Activated naive CD4-positive, alpha-beta T cell treated with Interleukin-2 at 50 U/mL for 16 hours (primary cell): Measurements from ENCODE around the gene CARD16.
"Not testable (repeated sequence)": the region's sequence is repeated elsewhere in the genome, so short reads cannot be mapped to it uniquely, and the experiment has no call there.

Source experiments
- DNase-seq: peaks from one replicate; pipeline ENCODE4 v3.0.0-alpha.2; 2020

Gene CARD16

DNA sequence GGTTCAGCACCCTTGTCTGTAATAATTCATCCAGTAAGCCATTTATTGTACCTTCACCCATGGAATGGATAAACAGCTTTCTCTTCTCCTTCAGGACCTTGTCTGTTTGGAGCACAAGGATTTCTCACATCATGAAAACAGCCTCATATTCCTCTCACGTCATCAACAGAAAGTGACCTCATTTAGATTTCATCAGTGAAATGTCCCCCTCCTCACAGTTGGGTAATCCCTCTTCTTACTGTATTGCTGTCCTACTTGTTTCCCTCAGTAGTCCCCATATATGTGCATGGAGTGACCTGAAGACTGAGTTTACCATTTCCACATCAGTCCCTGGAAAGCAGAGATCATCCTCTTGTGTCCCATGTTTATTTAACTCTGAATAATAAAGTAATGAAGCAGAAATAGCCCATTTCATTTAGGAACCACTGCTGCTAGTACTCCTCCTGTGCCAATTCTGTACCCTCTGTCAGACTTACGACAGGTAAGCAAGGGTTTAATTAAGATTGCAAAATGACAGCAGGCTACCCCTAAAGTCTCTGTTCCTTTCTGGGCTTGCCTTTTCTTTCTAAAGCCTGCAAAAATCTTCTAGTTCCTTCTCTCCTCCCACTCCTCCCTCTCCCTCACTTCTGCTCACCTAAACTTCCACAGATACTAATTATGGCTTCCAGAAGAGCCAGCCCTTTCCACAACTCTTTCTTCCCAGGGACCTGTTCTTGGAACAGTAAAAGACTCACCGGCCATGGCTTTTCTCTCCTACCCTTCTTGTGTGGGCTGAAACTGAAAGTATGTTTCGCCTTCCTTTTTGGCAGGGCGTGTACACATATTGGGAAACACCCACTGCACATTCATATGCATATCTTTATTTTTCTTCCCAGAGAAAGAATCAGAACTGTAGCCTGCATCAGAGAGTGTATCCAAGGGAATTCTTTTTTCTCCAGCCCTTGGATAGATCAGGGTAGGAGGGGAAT is at the start of gene CARD16:
Gene CARD16, minus strand, starts transcription at position 779 of the 968 bp plus-strand sequence. Its CDS starts 38 bp downstream, at position 741.
- DNase-seq, result peak; percentile 24

DNA sequence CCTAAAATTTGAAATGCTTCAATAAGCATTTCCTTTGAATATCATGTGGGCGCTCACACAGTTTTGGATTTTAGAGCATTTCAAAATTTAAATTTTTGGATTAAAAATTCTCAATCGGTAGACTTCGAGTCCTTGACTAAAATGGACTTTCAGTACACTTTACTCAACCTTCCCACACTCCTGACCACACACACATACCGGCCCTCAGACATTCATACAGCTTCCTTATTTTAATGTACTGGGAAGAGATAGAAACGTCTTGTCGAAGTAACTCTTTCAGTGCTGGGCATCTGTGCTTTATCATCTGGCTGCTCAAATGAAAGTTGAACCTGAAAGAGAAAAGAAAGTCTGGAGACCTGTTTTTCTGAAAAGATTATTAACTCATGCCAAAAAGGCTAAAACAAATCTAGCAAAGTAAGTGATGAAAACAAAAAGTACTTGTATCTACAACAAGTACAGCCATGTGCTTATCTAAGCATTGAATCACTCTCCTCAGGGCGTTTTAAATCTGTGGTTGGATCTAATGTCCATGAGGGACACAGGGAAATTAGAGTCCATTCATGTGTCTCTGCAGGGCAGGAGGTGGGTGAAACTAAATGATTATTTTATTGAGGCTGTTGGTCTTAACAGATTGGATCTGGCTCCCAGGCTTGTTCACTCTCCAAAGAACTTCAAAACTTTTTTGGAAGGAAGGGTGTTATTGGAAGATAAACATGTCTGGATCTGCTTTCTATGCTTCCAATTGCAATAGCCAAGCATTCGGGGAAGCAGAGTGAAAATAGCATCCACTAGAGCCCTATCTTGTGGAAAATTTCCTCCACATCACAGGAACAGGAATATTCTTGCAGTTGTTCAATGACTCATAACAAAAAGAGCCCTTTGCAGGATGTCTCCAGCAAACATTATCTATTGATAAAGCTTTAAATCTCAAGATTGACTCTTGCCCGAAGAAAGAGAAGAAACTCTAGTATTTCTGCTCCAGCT is 47.4 kb upstream of the CARD16 start:
- DNase-seq, result no peak

DNA sequence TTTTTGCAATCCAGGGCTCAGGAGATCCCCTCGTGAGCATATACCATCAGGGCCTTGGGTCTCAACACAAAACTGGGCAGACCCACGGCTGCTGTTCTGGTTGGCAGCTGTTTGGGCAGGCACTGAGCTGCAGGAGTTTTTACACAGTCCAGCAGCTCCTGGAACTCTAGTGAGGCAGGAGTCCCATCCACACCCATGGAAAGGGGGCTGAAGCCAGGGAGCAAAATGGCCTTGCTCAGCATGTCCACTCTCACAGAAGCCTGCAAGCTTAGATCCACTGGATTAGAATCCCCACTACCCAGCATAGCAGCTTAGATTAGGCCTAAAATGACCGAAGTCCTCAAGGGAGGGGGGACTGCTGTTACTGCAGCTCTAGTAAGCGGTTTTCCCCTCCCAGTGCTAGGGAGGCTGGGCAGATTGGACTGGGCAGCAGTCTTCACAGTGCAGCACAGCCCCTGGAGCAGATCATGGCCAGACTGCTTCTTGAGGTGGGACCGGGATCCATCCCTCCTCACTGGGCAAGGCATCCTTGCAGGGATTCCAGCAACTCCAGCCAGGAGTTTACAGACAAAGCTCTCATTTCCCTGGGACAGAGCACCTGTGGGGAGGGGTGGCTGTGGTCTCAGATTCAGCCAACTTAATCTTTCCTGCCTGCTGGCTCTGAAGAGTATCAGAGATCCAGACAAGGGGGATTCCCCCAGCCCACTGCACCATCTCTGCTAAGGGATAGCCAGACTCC is 36.4 kb upstream of the CARD16 start:
- no peak for DNase-seq

DNA sequence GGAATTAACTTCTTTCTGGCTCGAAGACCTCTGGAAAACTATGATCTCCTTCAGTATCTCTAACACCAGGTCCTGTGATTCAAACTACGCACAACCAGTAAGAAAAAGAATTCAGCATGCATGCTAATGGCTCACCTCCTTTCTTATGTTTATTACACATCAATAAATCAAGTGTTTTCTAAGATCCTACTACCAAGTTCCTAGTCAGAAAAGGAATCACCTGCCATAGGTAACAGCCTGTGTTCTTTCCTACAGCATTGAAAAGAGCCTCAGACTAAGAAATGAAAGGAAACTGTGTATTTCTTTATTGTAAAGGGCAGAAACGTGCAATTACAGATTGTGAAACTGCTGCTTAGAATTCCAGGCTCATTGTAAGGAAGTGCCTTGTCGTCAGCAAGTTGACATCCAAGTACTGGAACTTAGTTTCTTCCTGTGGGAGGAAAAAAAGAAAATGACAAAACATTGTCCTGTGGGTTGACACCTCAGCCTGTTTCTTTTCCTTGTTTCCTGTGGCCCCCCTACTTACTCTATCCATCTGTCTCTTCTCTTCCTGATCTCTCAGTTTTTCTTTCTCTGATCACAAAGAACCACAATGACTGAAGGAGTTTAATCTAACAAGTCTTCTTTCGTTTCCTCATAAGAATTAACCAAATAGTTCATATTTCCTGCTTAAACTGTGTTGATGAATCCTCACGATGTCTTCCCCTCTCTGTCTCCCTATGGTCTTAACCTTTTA is 35.2 kb upstream of the CARD16 start:
- DNase-seq, result not testable (repeated sequence)

DNA sequence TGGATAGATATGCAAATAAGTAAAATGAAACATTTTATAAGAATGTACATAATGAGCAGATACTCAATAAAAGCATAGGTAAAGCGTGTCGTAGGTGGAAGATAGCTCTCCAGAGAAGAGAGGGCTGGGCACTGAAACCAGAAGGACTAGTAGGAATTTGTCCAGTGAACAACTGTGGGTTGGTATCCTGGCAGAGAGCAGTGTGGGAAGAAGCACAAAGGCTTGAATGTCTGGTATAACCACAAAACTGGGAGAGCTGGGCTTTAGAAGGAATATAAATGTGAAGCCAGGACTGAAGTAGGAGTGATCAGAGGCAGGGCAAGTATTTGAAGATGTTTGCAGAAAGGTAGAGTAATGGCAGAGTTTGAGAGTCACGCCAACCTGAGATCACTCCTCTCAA is 33.1 kb upstream of the CARD16 start:
- no peak for DNase-seq

DNA sequence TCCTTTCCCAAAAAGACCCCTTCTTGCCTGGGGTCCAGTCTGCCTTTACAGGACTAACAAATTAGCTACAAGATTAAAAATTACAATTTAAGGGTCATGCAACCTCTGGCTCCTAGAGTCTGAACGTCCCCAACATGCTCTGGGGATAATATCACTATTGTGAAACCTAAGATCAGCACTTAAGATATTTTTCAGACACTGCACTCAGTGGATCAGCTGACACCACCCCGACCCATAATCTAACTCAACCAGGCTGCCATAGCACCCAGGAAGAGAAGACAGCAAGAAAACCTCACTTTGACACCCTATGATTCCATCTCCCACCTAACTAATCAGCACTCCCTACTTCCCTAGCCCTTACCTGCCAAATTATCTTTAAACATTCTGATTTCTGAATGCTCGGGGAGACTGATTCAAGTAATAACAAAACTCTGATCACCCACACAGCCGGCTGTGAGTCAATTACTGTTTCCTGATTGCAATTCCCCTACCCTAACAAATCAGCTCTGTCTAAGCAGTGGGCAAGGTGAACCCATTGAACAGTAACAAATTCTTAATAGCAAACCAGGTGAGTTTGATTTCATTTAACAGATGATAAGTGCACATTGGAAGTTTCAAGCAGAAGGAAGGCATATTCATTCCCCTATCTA is 32.1 kb upstream of the CARD16 start:
- peak; percentile 42 for DNase-seq

DNA sequence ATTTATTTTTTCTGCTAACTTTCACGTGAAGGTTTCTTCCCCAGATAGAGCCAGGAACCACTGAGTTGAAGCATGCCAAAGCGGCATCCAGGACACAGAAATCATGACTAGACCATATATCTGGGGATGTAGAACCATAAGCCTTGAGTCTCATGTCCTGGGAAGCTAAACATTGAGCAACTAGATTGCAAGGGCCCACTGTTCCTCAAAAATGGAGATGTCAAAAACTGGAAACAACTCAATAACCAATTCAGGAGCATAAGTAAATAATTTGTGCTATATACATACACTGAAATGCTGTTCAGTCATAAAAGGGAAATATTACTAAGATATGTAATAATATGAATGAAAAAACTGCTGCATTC is 29.0 kb upstream of the CARD16 start:
- DNase-seq, result no peak

DNA sequence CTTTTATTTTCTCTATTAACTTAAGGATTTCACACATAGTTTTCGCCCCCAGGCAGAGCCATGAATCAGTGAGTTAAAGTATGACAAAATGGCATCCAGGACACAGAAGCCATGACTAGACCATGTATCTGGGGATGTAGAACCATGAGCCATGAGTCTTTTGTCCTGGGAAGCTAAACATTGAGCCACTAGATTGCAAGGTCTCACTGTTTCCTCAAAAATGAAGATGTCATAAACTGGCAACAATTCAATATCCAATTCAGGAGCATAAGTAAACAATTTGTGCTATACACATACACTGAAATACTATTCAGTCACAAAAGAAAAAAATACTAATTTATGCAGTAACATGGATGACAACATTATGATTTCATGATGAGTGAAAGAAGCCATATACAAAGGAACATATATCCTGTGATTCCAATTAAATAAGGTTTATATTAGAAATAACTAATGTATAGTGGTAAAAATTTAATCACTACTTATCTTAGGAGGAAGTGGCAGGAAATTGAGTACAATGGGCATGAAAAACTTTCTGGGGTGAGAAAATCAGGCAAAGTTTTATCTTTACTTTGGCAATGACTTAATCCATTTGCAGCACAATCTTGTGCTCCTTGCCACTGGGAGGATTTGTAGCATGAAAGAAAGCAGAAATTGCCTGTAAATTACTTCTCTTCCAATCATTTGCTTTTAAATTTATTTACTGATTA is 28.5 kb upstream of the CARD16 start:
- no peak for DNase-seq

DNA sequence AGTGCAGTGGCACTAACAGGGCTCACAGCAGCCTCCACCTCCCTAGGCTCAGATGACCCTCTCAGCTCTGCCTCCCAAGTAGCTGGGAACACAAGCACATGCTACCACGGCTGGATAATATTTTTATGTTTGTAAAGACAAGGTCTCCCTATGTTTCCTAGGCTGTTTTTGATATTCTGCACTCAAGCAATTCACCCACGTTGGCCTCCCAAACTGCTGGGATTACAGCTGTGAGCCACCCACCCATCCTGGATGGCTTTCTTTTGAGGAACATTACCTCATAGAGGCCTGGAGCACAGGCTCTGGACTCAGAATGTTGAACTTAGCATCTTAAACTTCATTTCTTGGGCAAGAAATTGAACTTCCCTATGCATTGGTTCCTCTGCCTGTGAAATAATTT is 26.9 kb upstream of the CARD16 start:
- not testable (repeated sequence) for DNase-seq

DNA sequence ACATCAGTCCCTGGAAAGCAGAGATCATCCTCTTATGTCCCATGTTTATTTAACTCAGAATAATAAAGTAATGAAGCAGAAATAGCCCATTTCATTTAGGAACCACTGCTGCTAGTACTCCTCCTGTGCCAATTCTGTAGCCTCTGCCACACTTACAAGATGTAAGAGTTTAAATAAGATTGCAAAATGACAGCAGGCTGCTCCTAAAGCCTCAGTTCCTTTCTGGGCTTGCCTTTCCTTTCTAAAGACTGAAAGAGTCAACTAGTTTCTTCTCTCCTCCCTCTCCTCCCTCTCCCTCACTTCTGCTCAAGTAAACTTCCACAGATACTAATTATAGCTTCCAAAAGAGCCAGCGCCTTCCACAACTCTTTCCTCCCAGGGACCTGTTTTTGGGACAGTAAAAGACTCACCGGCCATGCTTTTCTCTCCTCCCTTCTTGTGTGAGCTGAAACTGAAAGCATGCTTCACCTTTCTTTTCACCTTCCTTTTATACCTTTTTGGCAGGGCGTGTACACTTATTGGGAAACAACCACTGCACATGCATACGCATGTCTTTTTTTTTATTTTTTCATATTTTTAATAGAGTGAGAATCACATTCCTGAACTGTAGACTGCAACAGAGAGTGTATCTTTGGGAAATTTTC is 26.1 kb upstream of the CARD16 start:
- no peak for DNase-seq

DNA sequence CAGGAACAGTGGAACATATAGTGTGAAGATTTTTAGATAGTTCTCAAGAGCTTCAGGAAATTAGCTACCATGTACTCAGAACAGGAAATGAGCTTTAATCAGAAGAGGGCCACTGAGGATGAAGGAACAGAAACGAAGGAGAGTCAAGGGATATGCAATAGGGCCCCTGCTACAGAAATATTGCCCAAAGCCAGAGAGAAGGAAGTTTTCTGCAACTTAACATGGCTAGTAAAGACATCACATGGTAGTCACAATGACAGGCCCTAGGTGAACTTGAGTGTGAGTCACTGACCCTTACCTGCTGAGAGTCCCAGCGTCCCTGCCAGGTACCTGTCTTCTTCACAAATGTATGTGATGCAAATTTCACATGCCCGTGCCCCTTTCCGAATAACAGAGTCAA is 25.2 kb upstream of the CARD16 start:
- no peak for DNase-seq

DNA sequence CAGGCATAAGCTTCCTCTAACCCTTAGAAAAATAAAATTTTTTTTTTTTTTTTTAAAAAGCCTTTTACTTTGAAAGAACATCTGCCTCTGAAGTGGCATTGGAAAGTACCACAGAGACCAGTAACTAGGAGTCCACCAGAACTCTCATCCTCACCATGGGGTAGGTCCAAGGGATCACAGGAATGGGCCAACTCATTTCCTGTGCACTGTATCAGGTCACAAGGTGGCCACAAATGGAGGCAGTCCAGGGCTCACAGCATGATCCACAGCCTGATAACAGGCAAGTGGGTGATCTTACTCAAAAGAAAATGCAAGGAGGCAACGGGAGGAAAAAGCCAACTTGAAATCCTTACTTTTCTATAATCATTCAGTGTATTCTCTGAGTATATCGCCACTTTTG is 24.6 kb upstream of the CARD16 start:
- DNase-seq, result not testable (repeated sequence)

DNA sequence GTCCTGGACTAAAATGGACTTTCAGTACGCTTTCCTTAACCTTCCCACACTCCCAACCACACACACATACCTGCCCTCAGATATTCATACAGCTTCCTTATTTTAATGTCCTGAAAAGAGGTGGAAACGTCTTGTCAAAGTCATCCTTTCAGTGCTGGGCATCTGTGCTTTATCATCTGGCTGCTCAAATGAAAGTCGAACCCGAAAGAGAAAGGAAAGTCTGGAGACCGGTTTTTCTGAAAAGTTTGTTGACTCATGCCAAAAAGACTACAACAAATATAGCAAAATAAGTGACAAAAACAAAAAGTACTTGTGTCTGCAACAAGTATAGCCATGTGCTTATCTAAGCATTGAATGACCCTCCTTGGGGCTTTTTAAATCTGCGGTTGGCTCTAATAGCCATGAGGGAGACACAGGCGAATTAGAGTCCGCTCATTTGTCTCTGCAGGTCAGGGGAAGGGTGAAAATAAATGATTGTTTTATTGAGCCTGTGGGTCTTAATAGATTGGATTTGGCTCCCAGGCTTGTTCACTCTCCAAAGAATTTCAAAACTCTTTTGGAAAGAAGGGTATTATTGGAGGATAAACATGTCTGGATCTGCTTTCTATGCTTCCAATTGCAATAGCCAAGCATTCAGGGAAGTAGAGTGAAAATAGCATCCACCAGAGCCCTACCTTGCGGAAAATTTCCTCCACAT is 18.3 kb upstream of the CARD16 start:
- not testable (repeated sequence) for DNase-seq

DNA sequence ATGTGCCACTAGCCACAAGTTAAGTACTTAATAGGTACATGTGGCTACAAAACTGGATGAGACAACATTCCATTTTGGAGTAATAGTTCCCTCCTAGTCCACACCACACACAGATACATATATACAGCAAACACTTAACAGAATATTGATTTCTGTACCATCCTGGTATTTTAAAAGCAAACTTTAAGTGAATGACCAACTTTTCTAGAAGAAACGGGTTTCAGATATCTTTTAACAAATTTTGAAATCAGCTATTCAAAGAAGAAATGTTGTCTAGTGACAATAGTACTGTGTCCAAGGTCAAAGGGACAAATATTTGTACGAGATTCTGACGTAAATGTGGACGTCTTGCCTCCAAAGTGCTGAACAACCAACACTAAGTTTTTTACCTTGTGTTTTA is 12.3 kb upstream of the CARD16 start:
- DNase-seq, result no peak

DNA sequence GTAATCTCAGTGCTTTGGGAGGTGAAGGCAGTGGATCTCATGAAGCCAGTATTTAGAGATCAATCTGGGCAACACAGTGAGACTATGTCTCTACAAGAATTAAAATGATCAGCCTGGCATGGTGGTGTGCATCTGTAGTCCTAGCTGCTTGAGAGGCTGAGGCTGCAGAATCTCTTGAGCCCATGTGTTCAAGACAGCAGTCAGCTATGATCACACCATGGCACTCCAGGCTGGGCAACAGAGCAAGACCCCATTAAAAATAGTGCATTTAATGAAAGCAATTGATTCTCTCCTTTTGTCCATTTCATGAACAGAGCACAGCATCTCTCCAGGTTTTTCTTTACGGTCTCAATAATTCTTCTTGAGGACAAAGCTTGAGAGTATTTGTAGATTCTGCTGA is 11.3 kb upstream of the CARD16 start:
- DNase-seq, result no peak

DNA sequence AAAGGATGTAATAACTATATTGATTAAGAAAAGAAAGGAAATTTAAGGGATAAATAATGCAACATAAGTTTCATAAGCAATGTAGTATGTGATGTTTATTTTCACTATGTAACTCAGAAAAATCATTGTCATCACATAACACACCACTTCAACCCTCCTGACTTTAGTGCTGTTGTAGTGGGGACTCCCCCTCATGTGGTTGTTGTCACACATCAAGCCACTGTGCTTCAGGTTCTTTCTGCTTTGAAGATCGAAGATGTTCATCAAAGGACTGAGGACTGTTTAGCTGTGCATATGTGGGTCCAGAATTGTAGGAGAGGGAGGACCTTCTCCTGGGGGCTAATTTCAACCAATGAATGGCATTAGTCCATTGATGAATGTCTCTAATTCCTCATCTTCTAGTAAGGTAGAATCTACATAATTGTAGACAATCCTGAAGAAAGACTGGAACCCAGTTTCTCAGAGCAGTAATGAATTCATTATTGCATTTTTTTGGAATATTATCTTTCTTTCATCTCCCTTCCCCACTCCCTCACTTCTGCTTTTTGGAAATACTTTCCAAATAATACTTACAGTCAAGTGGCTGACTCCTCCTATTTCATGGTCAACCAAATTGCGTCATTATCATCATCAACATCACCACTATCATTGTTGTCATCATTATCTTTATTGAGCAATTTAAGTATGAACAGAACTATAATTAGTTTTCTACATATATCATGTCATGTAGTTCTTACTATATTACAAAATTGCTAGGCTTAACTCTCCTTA is 9.8 kb upstream of the CARD16 start:
- DNase-seq, result no peak

DNA sequence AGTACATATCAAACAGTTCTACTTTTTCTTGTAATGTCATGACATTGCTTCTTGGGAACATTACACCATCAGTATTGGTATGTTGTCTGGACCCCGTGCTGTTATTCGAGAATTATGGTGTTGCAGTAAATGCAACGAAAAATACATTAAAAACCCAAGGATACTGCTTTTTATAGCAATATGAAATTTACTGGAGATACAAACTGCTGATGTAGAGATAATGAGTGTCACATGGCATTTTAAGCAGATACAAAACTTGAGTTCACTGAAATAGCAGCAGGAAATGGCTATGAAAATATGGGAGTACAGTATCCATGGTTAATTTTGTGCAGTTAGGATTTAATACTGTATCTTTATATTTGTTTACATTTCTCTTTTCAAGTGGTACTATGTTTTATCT is 7.4 kb upstream of the CARD16 start:
- no peak for DNase-seq

DNA sequence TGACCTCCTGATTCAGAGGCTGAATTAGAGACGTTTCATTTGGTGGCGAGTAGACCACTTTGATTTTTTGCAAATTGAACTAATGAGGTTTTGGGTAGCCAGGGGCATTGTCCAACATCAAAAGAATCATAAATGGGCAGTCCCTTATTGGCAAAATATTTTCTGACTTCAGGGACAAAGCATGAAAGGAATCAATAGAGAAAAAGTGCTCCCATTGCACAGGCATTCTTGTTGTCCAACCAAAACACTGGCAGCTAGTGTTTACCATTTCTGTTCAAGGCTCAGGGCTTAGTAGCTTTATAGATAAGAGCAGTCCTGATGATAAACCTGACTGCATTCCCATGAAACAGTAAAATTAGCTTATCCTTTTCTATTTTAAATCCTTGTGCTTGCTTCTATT is 6.4 kb upstream of the CARD16 start:
- DNase-seq, result no peak

DNA sequence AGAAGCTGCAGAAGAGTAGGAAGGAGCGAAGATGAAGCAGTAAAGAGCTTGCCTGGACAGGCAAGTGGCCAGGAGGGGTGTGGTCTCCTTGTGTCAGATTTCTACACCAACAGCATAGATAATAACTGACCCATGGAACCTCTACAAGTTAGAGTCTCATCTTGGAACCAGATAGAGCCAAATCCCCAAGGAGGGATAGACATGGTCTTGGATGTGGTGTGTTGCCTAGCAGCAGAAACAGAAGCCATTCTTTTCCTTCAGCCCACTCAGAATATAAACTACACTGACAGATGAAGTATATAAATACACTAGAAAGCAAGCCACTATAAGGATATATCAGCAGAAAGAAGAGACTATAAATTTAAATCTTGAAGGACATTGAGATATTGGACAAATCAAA is 4.3 kb upstream of the CARD16 start:
- no peak for DNase-seq
